DND-41 (cell line): ENCODE measurements around the gene GSAP.

ENCODE experiments used
- CTCF ChIP-seq: IDR thresholded peaks from 2 replicates; pipeline ENCODE4 v1.5.1; 2012; ENCODE audit warnings: borderline replicate concordance, low read length, moderate library complexity, mild to moderate bottlenecking; ENCODE audit not compliant: poor library complexity, severe bottlenecking; ENCODE audit errors: extremely low read depth
- EZH2 ChIP-seq: IDR thresholded peaks from 3 replicates; pipeline ENCODE4 v1.6.1; 2012; ENCODE audit warnings: borderline replicate concordance, low read depth, mild to moderate bottlenecking, moderate library complexity, low read length, inconsistent platforms; ENCODE audit not compliant: severe bottlenecking

GRCh38 chr7:77413128-77413527 is 3.0 kb downstream of the GSAP start:
- TF ChIP-seq CTCF (no peak), EZH2 (no peak)
